WTC11 (cell line): ENCODE data around the gene PAXIP1. TPM values are rescaled to one million over a fixed set of nuclear protein-coding genes. Genes with fewer than 3 reads are reported as not detected.

Source experiments
- ATAC-seq: fragments of 200-7000 bp; cut with Tn5 transposase; 2 replicates; pipeline ENCODE4 v1.10.0; 2021; ENCODE audit warnings: mild to moderate bottlenecking, moderate library complexity
- CTCF ChIA-PET: fragments of 300-600 bp; sonication (Branson Sonifier 250); formaldehyde crosslinking; loops from one replicate; lab custom pipeline; 2021; ENCODE audit warnings: antibody characterized with exemption; lab: Charles Lee
- POLR2A ChIA-PET: fragments of 350-600 bp; sonication (Branson Sonifier 250); formaldehyde crosslinking; loops from one replicate; lab custom pipeline; 2021; ENCODE audit warnings: antibody characterized with exemption; lab: Charles Lee
- DNase-seq: peaks from one replicate; pipeline ENCODE4 v3.0.0; 2021; ENCODE audit warnings: low spot score
- H3K27ac Mint-ChIP-seq: 2 replicates; pipeline ENCODE4 v1.8.0; 2021; ENCODE audit warnings: mixed read lengths
- H3K27me3 Mint-ChIP-seq: 2 replicates; pipeline ENCODE4 v1.8.0; 2021; ENCODE audit warnings: low read depth, mild to moderate bottlenecking, moderate library complexity, mixed read lengths
- H3K36me3 Mint-ChIP-seq: 2 replicates; pipeline ENCODE4 v1.8.0; 2021; ENCODE audit warnings: mixed read lengths
- H3K4me1 Mint-ChIP-seq: 2 replicates; pipeline ENCODE4 v1.8.0; 2022; ENCODE audit warnings: mixed read lengths
- H3K4me3 Mint-ChIP-seq: 2 replicates; pipeline ENCODE4 v1.8.0; 2021; ENCODE audit warnings: mild to moderate bottlenecking, moderate library complexity, mixed read lengths
- H3K9me3 Mint-ChIP-seq: 2 replicates; pipeline ENCODE4 v1.8.0; 2021; ENCODE audit warnings: mixed read lengths
- ATF3 ChIP-seq: sonication (generic); formaldehyde crosslinking; conservative IDR thresholded peaks from 2 replicates; pipeline ENCODE4 v1.8.1; 2022; ENCODE audit warnings: mild to moderate bottlenecking, missing genetic modification reagents
- CBFB ChIP-seq: sonication (generic); formaldehyde crosslinking; IDR thresholded peaks from 2 replicates; pipeline ENCODE4 v1.8.1; 2022; ENCODE audit warnings: mild to moderate bottlenecking, low read depth, missing genetic modification reagents
- CREB1 ChIP-seq: sonication (generic); formaldehyde crosslinking; IDR thresholded peaks from 2 replicates; pipeline ENCODE4 v1.8.0; 2023; ENCODE audit warnings: mild to moderate bottlenecking, missing genetic modification reagents
- CTCF ChIP-seq: fragments of 200-600 bp; IDR thresholded peaks from 2 replicates; pipeline ENCODE4 v1.8.0; 2022; ENCODE audit warnings: antibody characterized with exemption
- ELF4 ChIP-seq: sonication (generic); formaldehyde crosslinking; IDR thresholded peaks from 2 replicates; pipeline ENCODE4 v1.8.1; 2022; ENCODE audit warnings: low read depth, mild to moderate bottlenecking, moderate library complexity, missing genetic modification reagents
- FOXJ3 ChIP-seq: sonication (generic); formaldehyde crosslinking; IDR thresholded peaks from 2 replicates; pipeline ENCODE4 v1.9.0; 2021; ENCODE audit warnings: missing genetic modification reagents, mild to moderate bottlenecking, borderline replicate concordance
- FOXP1 ChIP-seq: sonication (generic); formaldehyde crosslinking; IDR thresholded peaks from 2 replicates; pipeline ENCODE4 v1.8.0; 2022; ENCODE audit warnings: missing genetic modification reagents, mild to moderate bottlenecking, moderate library complexity, borderline replicate concordance
- FOXP4 ChIP-seq: sonication (generic); formaldehyde crosslinking; IDR thresholded peaks from 2 replicates; pipeline ENCODE4 v1.8.0; 2022; ENCODE audit warnings: mild to moderate bottlenecking, missing genetic modification reagents
- IRF1 ChIP-seq: sonication (generic); formaldehyde crosslinking; IDR thresholded peaks from 2 replicates; pipeline ENCODE4 v1.8.0; 2023; ENCODE audit warnings: missing genetic modification reagents
- JUN ChIP-seq: sonication (generic); formaldehyde crosslinking; IDR thresholded peaks from 2 replicates; pipeline ENCODE4 v1.8.0; 2023; ENCODE audit warnings: mild to moderate bottlenecking, missing genetic modification reagents
- MAX ChIP-seq: sonication (generic); formaldehyde crosslinking; IDR thresholded peaks from 2 replicates; pipeline ENCODE4 v1.8.0; 2022; ENCODE audit warnings: mild to moderate bottlenecking, missing genetic modification reagents
- MLX ChIP-seq: sonication (generic); formaldehyde crosslinking; IDR thresholded peaks from 2 replicates; pipeline ENCODE4 v1.8.1; 2023; ENCODE audit warnings: mild to moderate bottlenecking, missing genetic modification reagents, moderate library complexity
- MYBL2 ChIP-seq: sonication (generic); formaldehyde crosslinking; IDR thresholded peaks from 2 replicates; pipeline ENCODE4 v1.8.1; 2023; ENCODE audit warnings: mild to moderate bottlenecking, moderate library complexity, missing genetic modification reagents
- NFATC4 ChIP-seq: fragments of 250-450 bp; sonication (Bioruptor Pico); IDR thresholded peaks from 2 replicates; pipeline ENCODE4 v1.9.0; 2021; ENCODE audit warnings: mild to moderate bottlenecking
- NR3C1 ChIP-seq: sonication (generic); formaldehyde crosslinking; conservative IDR thresholded peaks from 2 replicates; pipeline ENCODE4 v1.8.1; 2023; ENCODE audit warnings: low read depth, mild to moderate bottlenecking, missing genetic modification reagents
- PRRX2 ChIP-seq: fragments of 250-450 bp; sonication (Bioruptor Pico); IDR thresholded peaks from 2 replicates; pipeline ENCODE4 v1.8.0; 2021; ENCODE audit warnings: mild to moderate bottlenecking
- SMAD4 ChIP-seq: sonication (generic); formaldehyde crosslinking; IDR thresholded peaks from 2 replicates; pipeline ENCODE4 v1.8.0; 2022; ENCODE audit warnings: mild to moderate bottlenecking, missing genetic modification reagents
- SOX15 ChIP-seq: fragments of 250-450 bp; sonication (Bioruptor Pico); IDR thresholded peaks from 2 replicates; pipeline ENCODE4 v1.9.0; 2021; ENCODE audit warnings: mild to moderate bottlenecking
- USF1 ChIP-seq: sonication (generic); formaldehyde crosslinking; IDR thresholded peaks from 2 replicates; pipeline ENCODE4 v1.8.0; 2022; ENCODE audit warnings: mild to moderate bottlenecking, missing genetic modification reagents
- ZNF317 ChIP-seq: sonication (generic); formaldehyde crosslinking; IDR thresholded peaks from 2 replicates; pipeline ENCODE4 v1.8.1; 2023; ENCODE audit warnings: low read depth, mild to moderate bottlenecking, moderate library complexity, missing genetic modification reagents, borderline replicate concordance
- ZNF423 ChIP-seq: fragments of 250-450 bp; sonication (Bioruptor Pico); IDR thresholded peaks from 2 replicates; pipeline ENCODE4 v2.1.2; 2022; ENCODE audit warnings: mild to moderate bottlenecking, moderate library complexity
- ZNF425 ChIP-seq: fragments of 250-450 bp; sonication (Bioruptor Pico); conservative IDR thresholded peaks from 2 replicates; pipeline ENCODE4 v1.9.0; 2021; ENCODE audit warnings: mild to moderate bottlenecking
- ZNF512 ChIP-seq: sonication (generic); formaldehyde crosslinking; IDR thresholded peaks from 2 replicates; pipeline ENCODE4 v1.8.1; 2022; ENCODE audit warnings: missing genetic modification reagents, borderline replicate concordance
- total RNA-seq: library from RNA; stranded (reverse); gene quantifications from 3 replicates; pipeline ENCODE4 v1.2.3, GENCODE V29; 2021

Gene PAXIP1
- total RNA-seq, 1 experiment from 2014 or later: 34.1 TPM

- ChIA-PET CTCF (interaction anchor here (1.3 to 1.7 kb wide), 4 partner anchors 12 to 360 kb away, joined by 3 to 6 read pairs (median 4); no protein-coding TSS in a partner anchor), POLR2A (no interaction called here)
- no peak for TF ChIP-seq NFATC4 (CRISPR knock-in tag)
- no peak for TF ChIP-seq FOXJ3 (CRISPR knock-in tag)
- no peak for TF ChIP-seq MYBL2
- TF ChIP-seq MLX (CRISPR knock-in tag): no peak
- TF ChIP-seq FOXP4 (CRISPR knock-in tag): no peak
- no peak for TF ChIP-seq ELF4 (CRISPR knock-in tag)
- TF ChIP-seq CBFB (CRISPR knock-in tag): no peak
- no peak for TF ChIP-seq PRRX2 (CRISPR knock-in tag)
- TF ChIP-seq USF1: no peak
- TF ChIP-seq ZNF425 (CRISPR knock-in tag): no peak
- no peak for TF ChIP-seq ATF3 (CRISPR knock-in tag)
- TF ChIP-seq CTCF: no peak
- no peak for TF ChIP-seq FOXP1 (CRISPR knock-in tag)
- no peak for TF ChIP-seq MAX
- TF ChIP-seq ZNF317 (CRISPR knock-in tag): no peak
- no peak for TF ChIP-seq SOX15
- TF ChIP-seq NR3C1 (CRISPR knock-in tag): no peak
- H3K27me3 Mint-ChIP-seq: no peaks in the 10 kb centered on the region
- H3K36me3 Mint-ChIP-seq: peaks cover 47% of the 10 kb centered on the region
- no peak for DNase-seq
- H3K27ac Mint-ChIP-seq: peak overlapping the region; percentile 94
- peak overlapping the region; percentile 34; the same call in 1 of the 2 replicates for H3K4me3 Mint-ChIP-seq
- peak; percentile 79 for ATAC-seq
- no peaks in the 10 kb centered on the region for H3K9me3 Mint-ChIP-seq
- peaks cover 32% of the 10 kb centered on the region for H3K4me1 Mint-ChIP-seq
These were observed 6.2 kb downstream of the PAXIP1 start for GRCh38 chr7:154996756-154997155.

GRCh38 chr7:154996101-154996500 lies 6.8 kb downstream of the PAXIP1 start:
- ChIA-PET CTCF (interaction anchor here (1.5 to 1.7 kb wide), 3 partner anchors 12 to 43 kb away, joined by 3 to 6 read pairs (median 6); no protein-coding TSS in a partner anchor), POLR2A (no interaction called here)
- no peak for DNase-seq
- Mint-ChIP-seq H3K36me3 (peaks cover 54% of the 10 kb centered on the region), H3K9me3 (no peaks in the 10 kb centered on the region), H3K4me1 (peaks cover 30% of the 10 kb centered on the region), H3K27me3 (no peaks in the 10 kb centered on the region), H3K4me3 (no peak overlapping the region), H3K27ac (no peak overlapping the region)
- ATAC-seq: no peak
- no peak for TF ChIP-seq JUN (CRISPR knock-in tag)
- TF ChIP-seq ZNF425 (CRISPR knock-in tag): no peak
- TF ChIP-seq ZNF423 (CRISPR knock-in tag): no peak
- TF ChIP-seq CBFB (CRISPR knock-in tag): no peak
- no peak for TF ChIP-seq SMAD4 (CRISPR knock-in tag)
- no peak for TF ChIP-seq ZNF512 (CRISPR knock-in tag)
- TF ChIP-seq CREB1 (CRISPR knock-in tag): no peak
- TF ChIP-seq MYBL2: no peak
- TF ChIP-seq IRF1 (CRISPR knock-in tag): no peak
